GM12892 (cell line): ENCODE measurements around the gene GEMIN7.

Source experiments
- POLR2A ChIP-seq: IDR thresholded peaks from 2 replicates; pipeline ENCODE4 v1.6.1; 2011; ENCODE audit warnings: low read depth, low read length, control low read depth
- TAF1 ChIP-seq: IDR thresholded peaks from 2 replicates; pipeline ENCODE4 v1.6.1; 2011; ENCODE audit warnings: low read depth, mild to moderate bottlenecking, control low read depth, low read length, borderline replicate concordance

- no peak for TF ChIP-seq POLR2A
- no peak for TF ChIP-seq TAF1
Observed at GRCh38 chr19:45076851-45077730, 2.0 kb upstream of the GEMIN7 start.
